HEK293T (cell line): ENCODE measurements around the gene IFNA8.
"Not testable (repeated sequence)": the region's sequence is repeated elsewhere in the genome, so short reads cannot be mapped to it uniquely, and the experiment has no call there.

ENCODE experiments used
- ARNT ChIP-seq: fragments of 450-650 bp; IDR thresholded peaks from 2 replicates; pipeline ENCODE4 v1.6.1; 2017; ENCODE audit warnings: mild to moderate bottlenecking
- BHLHE40 ChIP-seq: fragments of 450-650 bp; IDR thresholded peaks from 2 replicates; pipeline ENCODE4 v1.6.1; 2016; ENCODE audit warnings: mild to moderate bottlenecking, moderate library complexity, borderline replicate concordance
- CTBP1 ChIP-seq: fragments of 450-650 bp; IDR thresholded peaks from 2 replicates; pipeline ENCODE4 v1.6.1; 2016; ENCODE audit warnings: borderline replicate concordance
- ELF4 ChIP-seq: fragments of 450-650 bp; IDR thresholded peaks from 2 replicates; pipeline ENCODE4 v1.6.1; 2017; ENCODE audit warnings: antibody characterized with exemption
- FOXA1 ChIP-seq: fragments of 450-650 bp; IDR thresholded peaks from 2 replicates; pipeline ENCODE4 v1.6.1; 2016; ENCODE audit warnings: mild to moderate bottlenecking
- FOXK2 ChIP-seq: fragments of 450-650 bp; IDR thresholded peaks from 2 replicates; pipeline ENCODE4 v1.6.1; 2016; ENCODE audit warnings: mild to moderate bottlenecking
- FOXM1 ChIP-seq: fragments of 450-650 bp; IDR thresholded peaks from 2 replicates; pipeline ENCODE4 v1.6.1; 2017; ENCODE audit warnings: mild to moderate bottlenecking, borderline replicate concordance
- LEF1 ChIP-seq: fragments of 450-650 bp; IDR thresholded peaks from 2 replicates; pipeline ENCODE4 v1.6.1; 2017; ENCODE audit warnings: mild to moderate bottlenecking, borderline replicate concordance
- SP1 ChIP-seq: fragments of 450-650 bp; IDR thresholded peaks from 2 replicates; pipeline ENCODE4 v1.6.1; 2017
- TARDBP ChIP-seq: fragments of 450-650 bp; IDR thresholded peaks from 2 replicates; pipeline ENCODE4 v1.6.1; 2016
- ZNF384 ChIP-seq: fragments of 450-650 bp; IDR thresholded peaks from 2 replicates; pipeline ENCODE4 v1.6.1; 2016

- not testable (repeated sequence) for TF ChIP-seq BHLHE40, ZNF384, SP1, FOXA1, LEF1, TARDBP, FOXK2, ELF4, FOXM1, ARNT, CTBP1
These were observed 40.4 kb downstream of the IFNA8 start for GRCh38 chr9:21449312-21449711.
